Activated CD4-positive, alpha-beta T cell treated with anti-CD3 and anti-CD28 coated beads, Interleukin-2, amount 50 U/mL, for 48 hours (primary cell): ENCODE measurements around the gene CDH13.
A peak's percentile ranks its signal among the peaks of the same experiment; 100 is the strongest.

Experiments used
- DNase-seq, 2 experiments: peaks; one replicate each; pipeline ENCODE4 v3.0.0-alpha.2; 2020

The CDH13 gene

GRCh38 chr16:82628711-82629110 is 1.9 kb downstream of the CDH13 start:
- DNase-seq, result no peak

GRCh38 chr16:82629441-82630027 is 2.8 kb downstream of the CDH13 start:
- no peak for DNase-seq

GRCh38 chr16:82630219-82630618 is 3.5 kb downstream of the CDH13 start:
- no peak for DNase-seq

GRCh38 chr16:82630688-82631087 is 3.9 kb downstream of the CDH13 start:
- DNase-seq, result no peak

GRCh38 chr16:82631701-82632685 is 5.2 kb downstream of the CDH13 start:
- DNase-seq, result no peak

GRCh38 chr16:82633964-82634600 is 7.3 kb downstream of the CDH13 start:
- no peak for DNase-seq

GRCh38 chr16:82634955-82635610 is 8.3 kb downstream of the CDH13 start:
- DNase-seq, result no peak

- no peak for DNase-seq
These were observed 9.7 kb downstream of the CDH13 start for GRCh38 chr16:82636485-82636884.

GRCh38 chr16:82636958-82637357 is 10.2 kb downstream of the CDH13 start:
- no peak for DNase-seq

- no peak for DNase-seq
These were observed 11.5 kb downstream of the CDH13 start for GRCh38 chr16:82638095-82638798.

GRCh38 chr16:82639263-82639662 is 12.5 kb downstream of the CDH13 start:
- no peak for DNase-seq

- DNase-seq, result peak; percentile 66 to 72
These were observed 13.0 kb downstream of the CDH13 start for GRCh38 chr16:82639666-82640336.

- DNase-seq, result no peak
These were observed 14.7 kb downstream of the CDH13 start for GRCh38 chr16:82641336-82641984.

GRCh38 chr16:82643136-82643535 is 16.4 kb downstream of the CDH13 start:
- no peak for DNase-seq

GRCh38 chr16:82643936-82644630 is 17.3 kb downstream of the CDH13 start:
- DNase-seq, result no peak

GRCh38 chr16:82646504-82646903 is 19.7 kb downstream of the CDH13 start:
- DNase-seq, result no peak

- DNase-seq, result no peak
These were observed 23.0 kb downstream of the CDH13 start for GRCh38 chr16:82649766-82650165.

GRCh38 chr16:82650804-82651203 is 24.0 kb downstream of the CDH13 start:
- DNase-seq, result no peak

GRCh38 chr16:82651921-82652601 is 25.3 kb downstream of the CDH13 start:
- DNase-seq, result no peak

- DNase-seq, result no peak
These were observed 26.1 kb downstream of the CDH13 start for GRCh38 chr16:82652826-82653225.
